A549 (cell line): ENCODE data around the gene ARHGAP35. TPM values are rescaled to one million over a fixed set of nuclear protein-coding genes. Genes with fewer than 3 reads are reported as not detected.

Experiments used
- ATAC-seq, 2 experiments: fragments of 200-7000 bp in 1 of 2; fragments of >200 bp in 1 of 2; cut with Nextera tagmentation in 1 of 2; cut with Tn5 transposase in 1 of 2; 3 replicates each; pipeline versions ENCODE4 v1.8.0 to v1.9.1; 2018 to 2020; ENCODE audit warnings: mild to moderate bottlenecking in 1 of 2, moderate library complexity in 1 of 2
- CTCF ChIA-PET: fragments of 300-600 bp; sonication (Branson Sonifier 250); formaldehyde crosslinking; extraction: SDS; loops from one replicate; lab custom pipeline; 2021; ENCODE audit warnings: antibody characterized with exemption, inconsistent platforms; lab: Yijun Ruan, JAX
- POLR2A ChIA-PET: fragments of 350-600 bp; formaldehyde crosslinking; extraction: SDS; loops from one replicate; lab custom pipeline; 2021; ENCODE audit warnings: antibody characterized with exemption, inconsistent platforms; lab: Yijun Ruan, JAX
- DNase-seq, 2 experiments: peaks; one replicate each; pipeline versions ENCODE4 v3.0.0 to v3.0.0-alpha.2; 2011 to 2016; ENCODE audit warnings: low read depth in 1 of 2, low spot score in 1 of 2
- FAIRE-seq: peaks from 2 replicates; lab custom pipeline; 2011; peaks lifted over from hg19 to GRCh38; lab: Jason Lieb, UNC
- H3K27ac ChIP-seq, 2 experiments: fragments of >200 bp; sonication (Bioruptor Twin); formaldehyde crosslinking; 3 replicates each; pipeline ENCODE4 v1.5.1; 2016 to 2017
- H3K4me1 ChIP-seq: fragments of >200 bp; sonication (Bioruptor Twin); formaldehyde crosslinking; 3 replicates; pipeline ENCODE4 v1.6.1; 2016
- H3K4me2 ChIP-seq: fragments of >200 bp; sonication (Bioruptor Twin); formaldehyde crosslinking; 3 replicates; pipeline ENCODE4 v1.6.1; 2016
- H3K4me3 ChIP-seq: fragments of >200 bp; sonication (Bioruptor Twin); formaldehyde crosslinking; 3 replicates; pipeline ENCODE4 v1.5.1; 2016
- H3K9me3 ChIP-seq: fragments of >200 bp; sonication (Bioruptor Twin); formaldehyde crosslinking; 3 replicates; pipeline ENCODE4 v1.6.1; 2016
- BHLHE40 ChIP-seq: IDR thresholded peaks from 2 replicates; pipeline ENCODE4 v1.6.1; 2012; ENCODE audit warnings: low read depth, low read length, inconsistent platforms
- CBX8 ChIP-seq: fragments of 200-600 bp; sonication (generic); IDR thresholded peaks from 2 replicates; pipeline ENCODE4 v1.6.1; 2016
- CEBPB ChIP-seq, 2 experiments: fragments of >200 bp in 1 of 2; sonication (Bioruptor Twin) in 1 of 2; formaldehyde crosslinking in 1 of 2; IDR thresholded peaks; 2 replicates each; pipeline ENCODE4 v1.6.1; 2012 to 2016
- CHD2 ChIP-seq: fragments of 150-350 bp; IDR thresholded peaks from 2 replicates; pipeline ENCODE4 v1.6.1; 2014; ENCODE audit warnings: low read length; ENCODE audit not compliant: partially characterized antibody
- EHF ChIP-seq: fragments of 250-450 bp; sonication (Bioruptor Pico); IDR thresholded peaks from 2 replicates; pipeline ENCODE4 v1.5.0; 2020; ENCODE audit warnings: mild to moderate bottlenecking
- FOSL2 ChIP-seq, 2 experiments: fragments of 450-650 bp in 1 of 2; fragments of >200 bp in 1 of 2; sonication (Bioruptor Twin) in 1 of 2; formaldehyde crosslinking; IDR thresholded peaks; 2 replicates each; pipeline versions ENCODE4 v1.5.0 to v1.6.1; 2016 to 2020; ENCODE audit warnings: mild to moderate bottlenecking in 1 of 2, moderate library complexity in 1 of 2
- GATA3 ChIP-seq: IDR thresholded peaks from 2 replicates; pipeline ENCODE4 v1.6.1; 2012; ENCODE audit warnings: borderline replicate concordance
- HDAC2 ChIP-seq: fragments of 200-600 bp; sonication (generic); IDR thresholded peaks from 2 replicates; pipeline ENCODE4 v1.6.1; 2016
- HOXA7 ChIP-seq: fragments of 250-450 bp; sonication (Bioruptor Pico); IDR thresholded peaks from 2 replicates; pipeline ENCODE4 v1.5.0; 2020; ENCODE audit warnings: mild to moderate bottlenecking, moderate library complexity
- HOXB13 ChIP-seq: fragments of 250-450 bp; sonication (Bioruptor Pico); IDR thresholded peaks from 2 replicates; pipeline ENCODE4 v1.5.0; 2020; ENCODE audit warnings: low read depth, mild to moderate bottlenecking, moderate library complexity
- HOXB5 ChIP-seq: fragments of 250-450 bp; sonication (Bioruptor Pico); IDR thresholded peaks from 2 replicates; pipeline ENCODE4 v1.5.0; 2020; ENCODE audit warnings: mild to moderate bottlenecking, moderate library complexity
- JUNB ChIP-seq: fragments of >200 bp; sonication (Bioruptor Twin); formaldehyde crosslinking; IDR thresholded peaks from 2 replicates; pipeline ENCODE4 v1.6.1; 2016
- MAFK ChIP-seq: fragments of 450-650 bp; IDR thresholded peaks from 2 replicates; pipeline ENCODE4 v1.6.1; 2014; ENCODE audit not compliant: partially characterized antibody
- NFE2L2 ChIP-seq: fragments of 150-350 bp; conservative IDR thresholded peaks from 2 replicates; pipeline ENCODE4 v1.6.1; 2014; ENCODE audit warnings: low read length
- POLR2A ChIP-seq: IDR thresholded peaks from 2 replicates; pipeline ENCODE4 v1.6.1; 2012; ENCODE audit warnings: mild to moderate bottlenecking, low read length
- RAD21 ChIP-seq, 2 experiments: fragments of >200 bp in 1 of 2; sonication (Bioruptor Twin) in 1 of 2; formaldehyde crosslinking in 1 of 2; IDR thresholded peaks in 1 of 2; conservative IDR thresholded peaks in 1 of 2; 2 replicates in 1 of 2; 3 replicates in 1 of 2; pipeline ENCODE4 v1.6.1; 2012 to 2018; ENCODE audit warnings: inconsistent platforms in 1 of 2
- RARB ChIP-seq: fragments of 250-450 bp; sonication (Bioruptor Pico); IDR thresholded peaks from 2 replicates; pipeline ENCODE4 v1.8.0; 2021; ENCODE audit warnings: mild to moderate bottlenecking, moderate library complexity
- RNF2 ChIP-seq: fragments of 200-600 bp; sonication (generic); IDR thresholded peaks from 2 replicates; pipeline ENCODE4 v1.6.1; 2016; ENCODE audit warnings: low read depth, mild to moderate bottlenecking, antibody characterized with exemption, moderate library complexity, borderline replicate concordance
- SMC3 ChIP-seq: fragments of >200 bp; sonication (Bioruptor Twin); formaldehyde crosslinking; IDR thresholded peaks from 3 replicates; pipeline ENCODE4 v1.6.1; 2018; ENCODE audit warnings: inconsistent platforms
- WGBS: methylation state at CpG from one replicate; pipeline ENCODE4 v1.1.6; 2017; ENCODE audit errors: missing lambda C conversion rate; 5-methylcytosine and 5-hydroxymethylcytosine counted together
- polyA plus RNA-seq, 4 experiments: library from polyadenylated mRNA; depleted of rRNA in 3 of 4; stranded (reverse); fragments of >200 nt; fragmentation: RNase III in 1 of 4; extraction: RNeasy Plus Mini Kit Qiagen cat#74134 plus additional on column Dnase treatment in 1 of 4; gene quantifications; 2 replicates in 3 of 4; 3 replicates in 1 of 4; pipeline ENCODE4 v1.2.3, GENCODE V29; 2011 to 2017
- TF ChIP-seq, protein P1 (sequence below): IDR thresholded peaks from 2 replicates; pipeline ENCODE4 v1.6.1; 2012
- TF ChIP-seq, protein P2 (sequence below): fragments of 250-450 bp; sonication (Bioruptor Pico); IDR thresholded peaks from 2 replicates; pipeline ENCODE4 v1.5.0; 2021; ENCODE audit warnings: mild to moderate bottlenecking, moderate library complexity, borderline replicate concordance
- TF ChIP-seq, protein P3 (sequence below): fragments of 250-450 bp; sonication (Bioruptor Pico); IDR thresholded peaks from 2 replicates; pipeline ENCODE4 v1.5.0; 2020; ENCODE audit warnings: low read depth, mild to moderate bottlenecking, moderate library complexity
- TF ChIP-seq, protein P4 (sequence below): fragments of >200 bp; sonication (Bioruptor Twin); formaldehyde crosslinking; IDR thresholded peaks from 3 replicates; pipeline ENCODE4 v1.6.1; 2016

ARHGAP35 gene
- polyA plus RNA-seq, 2 of the 4 experiments (the other 2 are of a cell fraction): 33.3 to 48.5 TPM

DNA sequence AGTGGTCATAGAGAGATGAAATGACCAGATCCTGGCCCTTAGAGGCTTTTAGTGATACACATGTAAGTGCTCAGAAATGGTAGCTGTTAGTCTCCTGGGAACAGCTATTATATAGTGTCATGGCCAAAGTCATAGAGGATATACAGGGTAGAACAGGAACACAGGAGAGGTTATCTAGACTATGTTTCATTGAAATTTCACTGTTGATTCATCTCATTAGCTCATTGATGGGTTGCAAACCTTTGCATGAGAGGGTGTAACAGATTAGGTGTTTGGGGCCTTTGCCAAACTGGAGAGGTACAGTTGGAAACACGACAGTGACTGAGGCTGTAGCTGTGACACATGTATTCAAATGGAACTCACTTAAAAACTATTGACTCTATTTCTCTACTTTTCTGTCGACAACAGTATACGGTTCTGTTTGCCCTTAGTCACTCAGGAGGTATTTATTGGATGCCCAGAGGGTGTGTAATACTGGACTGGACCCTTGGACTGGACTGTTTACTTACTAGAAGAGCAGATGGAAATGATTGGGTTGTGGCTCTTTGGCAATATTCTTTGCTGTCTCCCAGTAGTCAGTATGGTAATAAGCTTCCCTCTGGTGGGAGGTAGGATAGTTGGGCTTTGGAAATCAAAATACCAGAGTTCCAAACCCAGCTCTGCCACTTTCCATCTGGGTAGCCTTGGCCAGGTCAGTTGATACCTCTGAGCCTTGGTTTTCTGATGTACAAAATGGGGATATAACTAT lies 29.8 kb downstream of the ARHGAP35 start:
- H3K4me3 ChIP-seq: 0 out of 3 replicates have a peak overlapping the region, but pooled peaks have one; percentile 7
- TF ChIP-seq, protein P1, sequence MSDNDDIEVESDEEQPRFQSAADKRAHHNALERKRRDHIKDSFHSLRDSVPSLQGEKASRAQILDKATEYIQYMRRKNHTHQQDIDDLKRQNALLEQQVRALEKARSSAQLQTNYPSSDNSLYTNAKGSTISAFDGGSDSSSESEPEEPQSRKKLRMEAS: peak; percentile 50
- no peak for TF ChIP-seq MAFK
- TF ChIP-seq, protein P2, sequence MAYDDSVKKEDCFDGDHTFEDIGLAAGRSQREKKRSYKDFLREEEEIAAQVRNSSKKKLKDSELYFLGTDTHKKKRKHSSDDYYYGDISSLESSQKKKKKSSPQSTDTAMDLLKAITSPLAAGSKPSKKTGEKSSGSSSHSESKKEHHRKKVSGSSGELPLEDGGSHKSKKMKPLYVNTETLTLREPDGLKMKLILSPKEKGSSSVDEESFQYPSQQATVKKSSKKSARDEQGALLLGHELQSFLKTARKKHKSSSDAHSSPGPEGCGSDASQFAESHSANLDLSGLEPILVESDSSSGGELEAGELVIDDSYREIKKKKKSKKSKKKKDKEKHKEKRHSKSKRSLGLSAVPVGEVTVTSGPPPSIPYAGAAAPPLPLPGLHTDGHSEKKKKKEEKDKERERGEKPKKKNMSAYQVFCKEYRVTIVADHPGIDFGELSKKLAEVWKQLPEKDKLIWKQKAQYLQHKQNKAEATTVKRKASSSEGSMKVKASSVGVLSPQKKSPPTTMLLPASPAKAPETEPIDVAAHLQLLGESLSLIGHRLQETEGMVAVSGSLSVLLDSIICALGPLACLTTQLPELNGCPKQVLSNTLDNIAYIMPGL (CRISPR knock-in tag): no peak
- TF ChIP-seq HDAC2: no peak
- TF ChIP-seq, protein P3, sequence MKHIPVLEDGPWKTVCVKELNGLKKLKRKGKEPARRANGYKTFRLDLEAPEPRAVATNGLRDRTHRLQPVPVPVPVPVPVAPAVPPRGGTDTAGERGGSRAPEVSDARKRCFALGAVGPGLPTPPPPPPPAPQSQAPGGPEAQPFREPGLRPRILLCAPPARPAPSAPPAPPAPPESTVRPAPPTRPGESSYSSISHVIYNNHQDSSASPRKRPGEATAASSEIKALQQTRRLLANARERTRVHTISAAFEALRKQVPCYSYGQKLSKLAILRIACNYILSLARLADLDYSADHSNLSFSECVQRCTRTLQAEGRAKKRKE (CRISPR knock-in tag): no peak
- peak; percentile 86 for TF ChIP-seq GATA3
- no peak for TF ChIP-seq HOXA7 (CRISPR knock-in tag)
- TF ChIP-seq CHD2: no peak
- peak; percentile 36 to 41; a peak in 3 of 5 replicates for TF ChIP-seq RAD21 (conservative IDR thresholded peaks at IDR 0.05 in 1 of 2, IDR thresholded peaks at IDR 0.05 in 1 of 2)
- peak; percentile 18; the same call in 1 of the 3 replicates for TF ChIP-seq SMC3
- TF ChIP-seq HOXB5 (CRISPR knock-in tag): no peak
- TF ChIP-seq NFE2L2: no peak
- no peak for TF ChIP-seq CBX8
- TF ChIP-seq POLR2A: no peak
- peak; percentile 58 for TF ChIP-seq FOSL2 (IDR thresholded peaks at IDR 0.05)
- peak; percentile 90 for TF ChIP-seq FOSL2 (CRISPR knock-in tag; IDR thresholded peaks at IDR 0.05)
- peak; percentile 84 for TF ChIP-seq JUNB
- no peak for TF ChIP-seq EHF (CRISPR knock-in tag)
- TF ChIP-seq RNF2: no peak
- TF ChIP-seq, protein P4, sequence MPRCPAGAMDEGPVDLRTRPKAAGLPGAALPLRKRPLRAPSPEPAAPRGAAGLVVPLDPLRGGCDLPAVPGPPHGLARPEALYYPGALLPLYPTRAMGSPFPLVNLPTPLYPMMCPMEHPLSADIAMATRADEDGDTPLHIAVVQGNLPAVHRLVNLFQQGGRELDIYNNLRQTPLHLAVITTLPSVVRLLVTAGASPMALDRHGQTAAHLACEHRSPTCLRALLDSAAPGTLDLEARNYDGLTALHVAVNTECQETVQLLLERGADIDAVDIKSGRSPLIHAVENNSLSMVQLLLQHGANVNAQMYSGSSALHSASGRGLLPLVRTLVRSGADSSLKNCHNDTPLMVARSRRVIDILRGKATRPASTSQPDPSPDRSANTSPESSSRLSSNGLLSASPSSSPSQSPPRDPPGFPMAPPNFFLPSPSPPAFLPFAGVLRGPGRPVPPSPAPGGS: no peak
- no peak for TF ChIP-seq RARB (CRISPR knock-in tag)
- TF ChIP-seq CEBPB (IDR thresholded peaks at IDR 0.05): peak; percentile 56 to 76; a peak in 2 of 4 replicates
- no peak for TF ChIP-seq BHLHE40
- TF ChIP-seq HOXB13 (CRISPR knock-in tag): no peak
- TF ChIP-seq, all 56 proteins: peak for 7
- ChIA-PET POLR2A (interaction anchor here (0.6 to 1.4 kb wide), 8 partner anchors 9 to 350 kb away, joined by 3 to 13 read pairs (median 3); partner anchors contain the start of genes ARHGAP35 and SLC1A5), CTCF (interaction anchor here (0.7 to 3.4 kb wide), 11 partner anchors 9 to 140 kb away, joined by 3 to 15 read pairs (median 5); no protein-coding TSS in a partner anchor)
- peak overlapping the region; percentile 69 to 83 for H3K27ac ChIP-seq
- DNase-seq (peak; percentile 64 to 87), FAIRE-seq (peak; percentile 73), ATAC-seq (peak; percentile 91 to 96)
- no peaks in the 10 kb centered on the region for H3K9me3 ChIP-seq
- H3K4me2 ChIP-seq: peak overlapping the region; percentile 84
- peaks cover 69% of the 10 kb centered on the region for H3K4me1 ChIP-seq
- 2% methylated on average over 3 of the region's 3 CpGs for WGBS
